Measurements from ENCODE around the gene LBHD2. TPM values are rescaled to one million over a fixed set of nuclear protein-coding genes. Genes with fewer than 3 reads are reported as not detected.

LBHD2 gene
- total and polyA plus RNA-seq, 2 donors, result not detected

DNA sequence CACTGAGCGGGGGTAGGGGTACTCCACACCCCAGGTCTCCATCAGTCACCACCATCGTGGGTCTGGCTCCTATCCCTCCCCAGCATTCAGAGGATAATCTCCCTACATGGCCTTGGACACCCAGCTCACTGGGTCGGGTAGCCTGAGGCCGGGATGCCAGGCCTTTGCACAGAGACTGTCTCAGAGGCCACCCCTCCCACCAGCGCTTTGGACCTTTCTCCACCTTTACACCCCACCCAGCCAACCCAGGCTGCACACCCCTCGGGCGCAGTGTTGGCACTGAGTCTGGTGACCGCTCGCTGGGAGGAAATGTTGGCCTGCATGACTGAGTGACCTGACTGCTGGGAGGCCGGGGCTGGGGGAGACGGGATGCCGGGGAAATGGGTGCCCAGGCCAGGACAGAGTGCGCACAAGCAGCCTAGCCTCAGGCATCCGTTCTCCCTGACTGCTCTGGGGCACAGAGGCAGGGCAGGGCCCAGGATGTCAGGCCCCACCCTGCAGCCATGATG, 10.6 kb upstream of the LBHD2 start:
- Histone ChIP-seq H3K4me3 (ENCODE audit: low read depth, low read length) (no peak overlapping the region), H3K4me1 (ENCODE audit: insufficient read depth) (no peaks in the 10 kb centered on the region), H3K27ac (ENCODE audit: low read depth) (no peak overlapping the region), H3K36me3 (ENCODE audit: insufficient read depth) (no peaks in the 10 kb centered on the region)
- 83% methylated on average over 14 of the region's 14 CpGs for WGBS
- DNase-seq (ENCODE audit: extremely low spot score), result no peak

DNA sequence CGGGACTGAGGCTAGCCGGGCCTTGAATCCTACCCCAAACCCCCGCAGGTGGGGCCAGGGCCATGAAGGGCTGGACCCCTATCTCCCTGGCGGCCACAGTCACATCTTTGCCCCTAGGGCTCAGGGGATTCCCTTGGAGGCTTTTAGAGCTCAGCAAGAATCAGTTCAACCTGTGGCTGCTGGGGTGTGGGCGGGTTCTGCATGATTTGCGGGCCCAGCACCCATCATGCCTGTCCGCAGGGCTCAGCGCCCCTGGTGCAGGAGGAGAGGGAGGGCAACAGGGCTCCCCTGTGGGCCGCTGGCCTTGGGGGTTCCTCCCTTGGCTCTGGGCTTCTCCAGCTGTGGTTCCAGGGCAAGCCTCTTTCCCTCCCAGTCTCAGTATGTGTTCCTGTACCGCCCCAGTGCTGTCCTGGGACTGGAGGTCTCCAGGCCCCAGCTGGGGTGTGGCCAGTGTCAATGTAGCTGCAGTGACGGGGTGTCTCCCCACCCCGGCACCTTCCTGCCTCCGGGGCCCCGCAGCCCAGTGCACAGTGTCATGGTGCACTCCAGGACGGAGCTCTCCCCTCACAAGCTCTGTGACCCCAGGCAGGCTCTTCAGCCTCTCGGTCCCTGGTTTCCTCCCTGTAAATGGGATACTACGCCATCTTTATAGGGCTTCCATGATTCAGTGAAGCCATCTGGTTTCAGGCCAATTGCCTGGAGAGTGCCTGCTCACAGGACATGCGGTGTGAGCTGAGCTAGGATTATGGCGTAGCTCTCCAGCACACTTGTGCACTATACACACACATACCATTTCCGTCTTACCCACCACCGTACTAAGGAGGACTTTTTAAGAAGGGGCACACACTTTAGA, 9.9 kb upstream of the LBHD2 start:
- Histone ChIP-seq H3K27ac (ENCODE audit: low read depth) (no peak overlapping the region), H3K4me3 (ENCODE audit: low read depth, low read length) (no peak overlapping the region), H3K4me1 (ENCODE audit: insufficient read depth) (no peaks in the 10 kb centered on the region), H3K36me3 (ENCODE audit: insufficient read depth) (no peaks in the 10 kb centered on the region)
- DNase-seq (ENCODE audit: extremely low spot score), result no peak
- 67% methylated on average over 21 of the region's 21 CpGs for WGBS

DNA sequence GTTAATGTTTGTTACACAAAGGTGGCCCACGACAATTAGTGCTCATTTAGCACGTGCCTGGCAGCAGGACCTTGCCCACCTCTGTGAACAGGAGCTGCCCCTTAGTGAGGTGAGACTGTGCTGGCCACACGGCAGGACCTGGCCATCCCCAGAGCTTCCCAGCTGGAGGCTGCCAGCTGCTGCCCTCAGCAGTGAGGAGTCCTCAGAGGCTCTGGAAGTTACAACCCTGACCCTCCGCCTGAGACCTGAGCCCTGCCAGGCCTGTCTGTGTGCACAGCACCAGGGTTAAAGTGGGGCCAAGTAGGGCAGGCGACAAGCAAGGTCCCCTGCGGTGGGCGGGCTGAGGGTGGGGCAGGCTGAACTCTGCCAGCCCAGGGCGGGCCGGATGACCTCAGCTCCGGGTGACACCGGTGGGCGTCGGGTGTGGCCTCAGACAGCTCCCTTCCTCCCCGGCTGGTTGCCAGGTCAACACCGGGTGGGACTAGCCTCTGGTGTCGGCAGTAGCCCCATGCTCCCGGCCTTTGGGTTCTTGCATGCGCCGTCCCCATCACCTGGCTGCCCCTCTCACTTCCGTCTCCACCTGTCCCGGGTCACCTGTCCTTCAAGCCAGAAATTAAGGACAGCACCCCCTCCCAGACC, 9.2 kb upstream of the LBHD2 start:
- no peaks in the 10 kb centered on the region for H3K4me1 ChIP-seq (ENCODE audit: insufficient read depth)
- 22% methylated on average over 21 of the region's 21 CpGs for WGBS
- no peak for DNase-seq (ENCODE audit: extremely low spot score)

DNA sequence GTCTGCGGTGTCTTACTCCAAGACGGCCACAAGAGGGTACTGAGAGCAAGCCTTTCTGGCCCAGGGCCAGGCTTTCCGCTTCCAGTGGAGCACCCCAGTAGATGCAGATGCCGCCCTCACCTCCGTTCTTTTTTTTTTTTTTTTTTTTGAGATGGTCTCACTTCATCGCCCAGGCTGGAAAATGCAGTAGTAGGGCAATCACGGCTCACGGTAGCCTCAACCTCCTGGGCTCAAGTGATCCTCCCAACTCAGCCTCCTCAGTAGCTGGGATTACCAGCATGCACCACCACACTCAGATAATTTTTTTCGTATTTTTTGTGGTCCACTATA, 5.6 kb upstream of the LBHD2 start:
- H3K4me3 ChIP-seq (ENCODE audit: low read depth, low read length), result no peak overlapping the region
- H3K4me1 ChIP-seq (ENCODE audit: insufficient read depth), result no peaks in the 10 kb centered on the region
- no peak for DNase-seq (ENCODE audit: extremely low spot score)
- H3K27ac ChIP-seq (ENCODE audit: low read depth), result no peak overlapping the region
- no peaks in the 10 kb centered on the region for H3K36me3 ChIP-seq (ENCODE audit: insufficient read depth)
- WGBS, result 14% methylated on average over 9 of the region's 9 CpGs

More for the DNA sequence above, 9.2 kb upstream of the LBHD2 start:
- Histone ChIP-seq H3K27ac (ENCODE audit: low read depth) (peak overlapping the region; percentile 3), H3K4me3 (ENCODE audit: low read depth, low read length) (no peak overlapping the region), H3K36me3 (ENCODE audit: insufficient read depth) (no peaks in the 10 kb centered on the region)

DNA sequence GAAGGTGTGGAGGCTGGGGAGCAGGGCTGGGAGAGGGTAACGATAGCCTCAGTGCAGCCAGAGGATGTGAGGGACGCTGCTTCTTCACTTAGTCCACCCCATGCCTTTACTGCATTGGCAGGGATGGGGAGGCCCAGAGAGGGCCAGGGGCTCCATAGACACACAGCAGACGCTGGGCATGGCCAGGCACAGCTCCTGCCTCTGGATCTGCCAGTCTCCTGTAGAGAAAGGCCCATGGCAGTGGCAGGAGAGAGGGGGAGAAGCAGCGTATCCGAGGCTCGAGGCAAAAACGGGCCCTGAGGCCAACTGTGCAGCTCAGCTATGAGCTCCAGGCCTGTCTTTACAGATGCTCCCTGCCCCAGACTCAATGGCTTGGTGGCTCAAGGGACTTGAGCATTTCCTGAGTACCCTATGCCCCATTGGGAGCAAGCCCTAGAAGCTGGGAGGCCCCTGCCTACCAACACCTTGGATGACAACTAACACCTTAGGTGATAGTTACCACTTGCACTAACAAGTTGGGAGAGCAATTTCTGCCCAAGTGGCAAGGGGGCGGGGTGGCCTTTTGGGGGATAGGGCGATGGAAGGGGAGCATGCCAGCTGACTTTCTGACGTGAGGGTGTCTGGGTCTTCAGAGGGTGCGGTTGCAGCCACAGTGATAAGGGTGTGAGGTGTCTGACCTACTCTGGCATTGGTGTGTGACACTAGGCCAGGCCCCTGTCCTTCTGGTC, 5.0 kb upstream of the LBHD2 start:
- no peak overlapping the region for H3K4me3 ChIP-seq (ENCODE audit: low read depth, low read length)
- H3K4me1 ChIP-seq (ENCODE audit: insufficient read depth), result no peaks in the 10 kb centered on the region
- H3K27ac ChIP-seq (ENCODE audit: low read depth), result no peak overlapping the region
- no peaks in the 10 kb centered on the region for H3K36me3 ChIP-seq (ENCODE audit: insufficient read depth)
- WGBS, result 78% methylated on average over 11 of the region's 11 CpGs
- no peak for DNase-seq (ENCODE audit: extremely low spot score)

DNA sequence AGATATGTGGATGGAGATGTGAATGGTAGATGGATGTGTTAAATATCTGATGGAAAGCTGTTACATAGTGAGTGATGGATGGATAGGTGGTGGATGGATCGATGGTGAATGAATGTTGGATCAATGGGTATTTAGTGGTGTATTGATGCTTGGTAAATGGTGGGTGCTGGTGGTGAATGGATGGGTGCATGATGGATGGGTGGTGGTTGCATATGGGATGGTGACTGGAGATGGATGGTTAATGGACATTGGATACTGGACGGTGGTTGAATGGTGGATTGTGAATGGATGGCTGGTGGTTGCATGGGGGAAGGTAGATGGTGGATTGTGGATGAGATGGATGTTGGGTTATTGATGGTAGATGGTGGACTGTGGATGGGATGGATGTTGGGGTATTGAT, 2.1 kb upstream of the LBHD2 start:
- H3K4me1 ChIP-seq (ENCODE audit: insufficient read depth), result no peaks in the 10 kb centered on the region
- WGBS, result over 99% methylated on average over 2 of the region's 2 CpGs
- no peak overlapping the region for H3K27ac ChIP-seq (ENCODE audit: low read depth)
- no peaks in the 10 kb centered on the region for H3K36me3 ChIP-seq (ENCODE audit: insufficient read depth)
- no peak for DNase-seq (ENCODE audit: extremely low spot score)
- H3K4me3 ChIP-seq (ENCODE audit: low read depth, low read length), result no peak overlapping the region

DNA sequence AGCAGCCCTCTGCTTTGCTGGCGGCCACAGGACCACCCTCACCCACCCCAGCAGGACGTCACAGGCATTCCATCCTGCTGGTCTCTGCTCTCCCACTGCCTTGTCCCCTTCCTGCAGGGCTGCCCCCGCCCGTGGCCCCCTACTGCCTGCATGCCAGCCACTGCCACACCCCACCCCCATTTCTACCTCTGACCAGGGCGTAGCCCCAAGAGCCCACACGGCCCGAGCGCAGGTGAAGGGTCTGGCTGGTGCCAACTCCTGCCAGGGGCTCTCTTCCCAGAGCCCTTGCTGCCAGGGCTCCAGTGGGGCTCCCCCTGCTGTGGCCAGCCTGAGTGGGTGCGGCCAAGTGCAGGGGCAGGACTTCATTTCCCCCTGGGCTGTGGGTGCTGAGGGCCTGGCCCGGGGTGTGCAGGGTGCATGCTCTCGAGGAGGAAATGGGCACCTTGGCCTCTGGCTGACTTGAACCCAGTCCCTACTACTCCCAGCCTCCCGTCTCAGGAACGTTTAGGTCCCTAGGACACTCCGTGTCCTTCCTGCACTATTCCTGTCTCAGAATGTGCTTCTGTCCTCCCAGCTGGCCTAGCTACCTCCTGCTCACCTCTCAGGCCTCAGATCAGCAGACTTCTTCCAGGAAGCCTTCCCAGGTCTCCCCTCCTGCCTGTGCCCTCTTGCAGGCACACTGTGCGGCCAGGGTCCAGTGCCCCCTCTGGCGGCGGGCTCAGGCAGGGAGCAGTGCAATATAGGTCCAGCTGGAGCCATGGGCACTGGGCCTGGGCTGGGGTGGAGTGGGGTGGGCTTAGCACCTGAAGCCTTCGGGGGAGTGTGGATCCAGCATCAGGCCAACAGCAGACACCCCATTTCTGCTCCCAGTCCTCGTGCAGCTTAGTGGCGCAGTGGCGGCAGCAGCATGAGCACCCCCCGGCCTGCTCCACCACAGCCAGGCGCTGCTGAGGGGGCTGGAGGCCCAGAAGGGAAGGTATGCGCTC, 1.4 kb downstream of the LBHD2 start:
- no peak for DNase-seq (ENCODE audit: extremely low spot score)
- H3K27ac ChIP-seq (ENCODE audit: low read depth), result no peak overlapping the region
- no peaks in the 10 kb centered on the region for H3K36me3 ChIP-seq (ENCODE audit: insufficient read depth)
- H3K4me1 ChIP-seq (ENCODE audit: insufficient read depth), result no peaks in the 10 kb centered on the region
- no peak overlapping the region for H3K4me3 ChIP-seq (ENCODE audit: low read depth, low read length)
- WGBS, result 76% methylated on average over 24 of the region's 24 CpGs

DNA sequence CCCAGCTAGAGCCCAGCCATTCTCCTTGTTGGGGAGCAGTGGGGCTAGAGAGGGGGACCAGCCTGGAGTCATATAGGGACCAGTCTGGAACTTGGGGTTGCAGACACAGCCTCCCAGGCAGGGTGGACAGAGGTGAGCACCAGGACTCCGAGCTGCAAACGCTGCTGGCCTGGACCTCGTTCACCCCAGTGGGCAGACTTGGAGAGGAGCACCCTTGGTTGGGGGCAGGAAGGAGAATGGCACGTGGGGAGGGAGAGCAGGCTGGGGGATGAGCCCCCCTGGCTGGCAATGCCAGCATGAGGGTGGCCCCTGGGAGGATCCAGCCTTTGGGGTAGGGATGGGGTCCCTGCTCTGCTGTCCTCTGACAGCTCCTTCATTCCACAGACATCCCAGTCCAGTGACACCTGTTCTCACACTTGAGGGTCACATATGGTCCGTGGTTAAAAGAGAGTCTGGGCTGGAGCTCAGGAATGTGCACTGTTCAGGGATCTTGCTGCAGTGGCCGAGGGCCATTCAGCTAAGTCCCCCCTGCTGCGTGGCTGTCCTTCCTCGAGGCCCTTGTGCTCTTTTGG, 2.8 kb downstream of the LBHD2 start:
- no peaks in the 10 kb centered on the region for H3K4me1 ChIP-seq (ENCODE audit: insufficient read depth)
- no peaks in the 10 kb centered on the region for H3K36me3 ChIP-seq (ENCODE audit: insufficient read depth)
- no peak overlapping the region for H3K4me3 ChIP-seq (ENCODE audit: low read depth, low read length)
- no peak overlapping the region for H3K27ac ChIP-seq (ENCODE audit: low read depth)
- DNase-seq (ENCODE audit: extremely low spot score), result no peak
- WGBS, result 77% methylated on average over 8 of the region's 8 CpGs

DNA sequence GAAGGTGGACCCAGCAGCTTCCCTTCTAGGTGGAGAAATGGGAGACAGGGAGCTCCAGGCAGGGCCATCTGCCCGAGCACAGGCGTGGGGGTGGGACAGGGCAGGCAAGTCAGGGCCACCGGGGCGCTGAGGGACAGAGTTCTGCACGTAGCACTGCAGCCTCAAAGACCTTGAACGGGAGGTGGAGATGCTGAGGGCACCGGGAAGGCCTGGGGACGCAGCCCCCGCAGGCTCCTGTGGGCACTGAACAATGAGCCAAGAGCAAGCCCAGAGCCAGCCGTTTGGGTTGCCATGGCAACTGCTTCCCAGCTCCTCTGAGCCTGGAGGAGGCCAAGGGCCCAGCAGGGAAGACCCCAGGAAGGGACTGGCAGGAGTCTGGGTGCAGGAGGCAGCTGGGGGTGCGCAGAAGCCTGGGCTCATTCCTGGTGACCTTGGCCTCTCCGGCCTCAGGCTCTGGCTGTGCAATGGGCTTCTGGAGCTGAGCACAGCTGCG, 3.4 kb downstream of the LBHD2 start:
- 77% methylated on average over 13 of the region's 13 CpGs for WGBS
- Histone ChIP-seq H3K27ac (ENCODE audit: low read depth) (no peak overlapping the region), H3K4me3 (ENCODE audit: low read depth, low read length) (no peak overlapping the region), H3K4me1 (ENCODE audit: insufficient read depth) (no peaks in the 10 kb centered on the region), H3K36me3 (ENCODE audit: insufficient read depth) (no peaks in the 10 kb centered on the region)
- DNase-seq (ENCODE audit: extremely low spot score), result no peak

DNA sequence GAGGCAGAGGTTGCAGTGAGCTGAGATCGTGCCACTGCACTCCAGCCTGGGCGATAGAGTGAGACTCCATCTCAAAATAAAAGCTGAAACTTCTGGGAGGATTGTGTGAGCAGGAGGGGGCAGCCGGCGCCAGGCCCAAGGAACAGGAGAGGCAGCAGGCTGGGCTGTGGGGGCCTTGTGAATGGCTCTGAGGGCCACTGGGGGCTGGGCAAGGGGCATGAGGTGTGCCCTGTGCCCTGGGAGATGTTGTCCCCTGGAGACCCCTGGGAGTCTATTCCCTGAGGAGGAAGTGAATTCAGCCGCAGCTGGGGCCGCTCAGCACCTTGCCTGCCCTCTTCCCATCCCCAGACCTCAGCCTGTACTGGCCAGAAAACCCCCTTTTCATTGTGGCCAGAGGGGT, 4.9 kb downstream of the LBHD2 start:
- Histone ChIP-seq H3K4me1 (ENCODE audit: insufficient read depth) (no peaks in the 10 kb centered on the region), H3K36me3 (ENCODE audit: insufficient read depth) (no peaks in the 10 kb centered on the region), H3K4me3 (ENCODE audit: low read depth, low read length) (no peak overlapping the region), H3K27ac (ENCODE audit: low read depth) (no peak overlapping the region)
- WGBS, result 94% methylated on average over 6 of the region's 6 CpGs
- DNase-seq (ENCODE audit: extremely low spot score), result no peak

DNA sequence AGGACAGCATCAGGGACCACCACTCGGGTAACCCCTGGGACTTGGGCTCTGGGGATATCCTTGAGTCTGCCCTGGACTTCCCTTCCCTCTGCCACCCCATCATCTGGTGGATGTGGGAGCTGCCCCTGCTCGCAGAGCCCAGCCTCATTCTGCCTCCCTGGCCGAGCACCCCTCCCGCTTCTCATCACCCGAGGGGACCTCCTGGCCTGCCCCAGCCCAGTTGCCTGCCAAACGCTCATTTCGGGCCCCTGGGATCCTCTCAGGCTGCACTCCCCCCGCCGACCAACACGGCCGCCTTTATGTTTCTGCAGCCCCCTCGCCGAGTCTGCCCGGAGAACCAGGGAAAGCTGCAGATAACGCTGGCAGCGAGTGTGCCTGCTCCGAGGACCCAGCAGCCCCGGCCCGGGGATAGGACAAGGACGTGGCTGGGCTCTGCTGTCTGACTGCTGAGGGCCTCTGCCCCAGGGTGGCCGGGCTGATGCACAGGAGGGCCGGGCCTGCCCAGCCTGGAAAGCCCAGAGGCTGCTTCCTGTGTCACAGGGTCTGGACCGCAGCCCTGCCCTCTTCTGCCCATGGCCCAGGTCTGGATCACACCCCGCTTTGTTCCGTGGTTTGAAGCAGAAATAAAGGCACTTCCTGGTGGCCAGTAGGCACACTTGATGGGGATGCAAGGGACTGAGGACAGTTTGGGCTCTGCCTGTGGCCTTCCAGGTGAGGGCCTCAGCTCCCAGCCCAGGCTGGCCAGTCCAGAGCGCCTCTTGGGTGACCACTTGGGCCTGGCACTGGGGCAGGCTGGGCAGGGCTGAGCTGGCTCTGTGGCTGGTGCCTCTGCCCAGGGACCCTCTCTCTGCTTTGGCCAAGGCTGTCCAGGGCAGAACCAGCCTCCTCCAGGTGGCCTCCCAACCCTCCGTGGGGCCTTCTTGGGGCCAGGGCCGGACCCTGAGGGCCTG, 5.7 kb downstream of the LBHD2 start:
- DNase-seq (ENCODE audit: extremely low spot score), result no peak
- H3K27ac ChIP-seq (ENCODE audit: low read depth), result no peak overlapping the region
- 87% methylated on average over 28 of the region's 28 CpGs for WGBS
- no peaks in the 10 kb centered on the region for H3K4me1 ChIP-seq (ENCODE audit: insufficient read depth)
- H3K36me3 ChIP-seq (ENCODE audit: insufficient read depth), result no peaks in the 10 kb centered on the region
- no peak overlapping the region for H3K4me3 ChIP-seq (ENCODE audit: low read depth, low read length)
